Measurements from ENCODE around the gene MYO5B.

MYO5B gene

DNA sequence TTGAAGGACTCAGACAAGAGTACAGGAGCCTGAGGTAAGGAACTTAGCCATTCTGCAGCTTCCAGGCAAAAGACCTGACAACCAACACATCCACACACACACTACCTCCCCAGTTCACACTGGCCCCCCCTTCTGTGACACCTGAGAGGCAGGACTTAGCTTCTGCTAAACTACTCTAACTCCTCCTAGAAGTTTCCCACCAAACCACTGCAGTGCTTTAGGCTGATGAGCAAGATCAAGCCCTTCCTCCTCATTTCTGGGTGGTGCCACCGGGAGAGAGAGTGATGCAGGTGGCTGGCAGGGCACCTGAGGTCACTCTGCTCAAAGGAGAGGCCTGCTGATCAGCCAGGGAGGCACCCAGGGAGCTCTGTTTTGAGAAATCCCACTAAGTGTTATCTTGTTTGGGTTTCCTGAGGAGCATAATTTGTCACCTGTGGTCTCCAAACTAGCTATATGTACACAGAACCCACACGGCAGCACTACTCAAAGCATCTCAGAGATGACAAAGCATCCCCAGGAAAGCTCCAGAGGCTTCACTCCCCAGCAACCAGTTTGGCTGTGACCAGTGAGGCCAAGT lies 188.4 kb downstream of the MYO5B start:
- DNase-seq = no peak

GRCh38 chr18:50004013-50004412 lies 190.9 kb downstream of the MYO5B start:
- no peak for DNase-seq

DNA sequence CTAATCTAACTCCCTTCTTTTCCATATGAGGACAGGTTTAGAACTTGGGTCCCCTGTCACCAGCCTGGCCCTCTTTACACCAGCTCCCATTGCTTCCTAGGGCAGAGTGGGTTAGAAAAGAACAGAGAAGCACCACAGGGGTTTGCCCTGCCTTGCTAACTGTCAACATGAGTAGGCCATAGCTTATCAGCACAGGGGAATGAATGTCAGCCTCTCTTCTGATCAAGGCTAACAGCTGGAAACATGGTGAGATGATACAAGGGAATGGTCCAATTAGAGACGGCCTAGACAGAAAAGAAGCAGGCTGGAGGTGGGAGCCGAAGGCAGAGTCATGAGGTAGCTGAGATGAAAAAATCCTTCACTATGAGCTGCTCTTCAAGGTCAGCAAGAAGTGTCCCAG lies 192.2 kb downstream of the MYO5B start:
- DNase-seq = no peak

DNA sequence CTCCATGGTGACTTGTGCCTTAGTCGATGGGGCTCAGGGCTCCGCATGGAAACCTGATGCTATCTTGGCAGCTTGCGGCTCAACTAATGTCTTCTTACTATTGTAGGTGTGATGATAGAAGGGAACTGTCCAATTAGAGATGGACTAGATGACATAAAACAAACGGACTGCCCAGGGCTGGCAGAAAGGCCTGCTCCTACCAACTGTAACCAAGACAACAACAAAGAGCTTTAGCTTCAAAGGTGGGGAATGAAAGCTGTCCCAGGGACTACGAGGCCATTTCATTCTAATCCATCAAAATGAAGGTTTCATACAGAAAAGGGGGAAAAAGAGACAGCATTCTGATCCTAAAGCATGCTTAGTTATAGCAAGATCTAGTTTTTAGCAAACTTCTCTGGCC lies 194.7 kb downstream of the MYO5B start:
- no peak for DNase-seq

- DNase-seq = no peak
Measured at GRCh38 chr18:49999128-49999527, 195.8 kb downstream of the MYO5B start.

- no peak for DNase-seq
Measured at GRCh38 chr18:49997558-49997957, 197.4 kb downstream of the MYO5B start.

GRCh38 chr18:49994410-49994809 lies 200.5 kb downstream of the MYO5B start:
- DNase-seq = no peak

- no peak for DNase-seq
Measured at GRCh38 chr18:49993299-49993698, 201.6 kb downstream of the MYO5B start.

DNA sequence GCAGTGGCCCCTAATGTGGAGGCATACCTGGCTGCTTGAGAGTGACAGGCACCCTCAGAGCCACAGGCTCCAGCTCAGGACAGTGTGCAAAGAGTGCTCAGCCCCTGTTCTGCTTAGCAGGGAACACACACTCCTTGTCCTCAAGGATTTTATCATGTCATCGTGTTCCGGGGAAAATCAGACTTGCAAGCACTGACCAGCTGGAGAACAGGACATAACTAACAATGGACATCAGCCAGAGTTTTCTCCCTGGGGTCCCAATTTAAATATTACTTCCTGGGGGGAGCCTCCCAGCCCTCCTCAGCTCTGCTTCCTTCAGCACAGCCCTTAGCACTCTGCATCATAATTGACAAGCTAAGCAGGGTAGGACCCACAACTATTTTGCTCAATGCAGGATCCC lies 206.2 kb downstream of the MYO5B start:
- DNase-seq = no peak

GRCh38 chr18:49988101-49988500 lies 206.8 kb downstream of the MYO5B start:
- DNase-seq = no peak

DNA sequence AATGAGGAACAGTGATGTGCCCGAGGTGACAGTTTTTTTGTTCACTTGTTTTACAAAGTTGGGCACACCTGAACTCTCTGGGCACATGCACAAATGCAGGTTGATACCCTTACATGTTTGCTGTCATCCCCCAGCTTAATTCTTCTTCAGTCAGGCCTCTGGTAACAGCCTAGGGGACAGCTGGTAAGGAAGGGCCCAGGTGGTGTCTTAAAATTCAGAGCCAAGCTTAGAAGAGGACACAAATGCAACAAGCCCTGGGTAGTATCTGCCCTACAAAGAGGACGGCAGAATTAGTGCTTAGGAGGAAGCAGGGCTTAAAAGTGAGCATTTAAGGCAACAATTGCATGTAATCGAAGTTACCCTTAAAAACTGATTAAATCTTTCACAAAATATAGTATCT lies 209.7 kb downstream of the MYO5B start:
- no peak for DNase-seq

GRCh38 chr18:49980896-49981295 lies 214.1 kb downstream of the MYO5B start:
- no peak for DNase-seq

- DNase-seq = no peak
Measured at GRCh38 chr18:49976795-49977560, 218.0 kb downstream of the MYO5B start.

DNA sequence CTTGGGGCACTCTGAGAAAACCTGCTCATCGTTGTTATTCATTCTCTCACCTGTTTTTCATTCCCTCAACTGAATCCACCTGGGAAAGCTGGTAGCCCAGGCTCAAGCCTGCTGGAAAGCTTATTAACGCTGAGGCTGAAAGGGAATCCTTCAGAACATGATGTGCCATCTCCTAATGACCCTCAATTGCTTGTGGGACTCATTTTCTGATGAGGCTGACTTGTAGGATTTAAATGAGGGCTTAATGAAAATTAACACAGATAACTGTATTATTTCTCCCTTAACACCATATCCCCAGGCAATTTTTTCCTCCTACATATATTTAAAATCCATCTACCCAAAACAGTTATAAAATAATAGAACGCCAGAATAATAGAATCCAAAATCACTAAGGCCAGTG lies 218.9 kb downstream of the MYO5B start:
- DNase-seq = no peak

- no peak for DNase-seq
Measured at GRCh38 chr18:49974079-49974478, 220.9 kb downstream of the MYO5B start.

DNA sequence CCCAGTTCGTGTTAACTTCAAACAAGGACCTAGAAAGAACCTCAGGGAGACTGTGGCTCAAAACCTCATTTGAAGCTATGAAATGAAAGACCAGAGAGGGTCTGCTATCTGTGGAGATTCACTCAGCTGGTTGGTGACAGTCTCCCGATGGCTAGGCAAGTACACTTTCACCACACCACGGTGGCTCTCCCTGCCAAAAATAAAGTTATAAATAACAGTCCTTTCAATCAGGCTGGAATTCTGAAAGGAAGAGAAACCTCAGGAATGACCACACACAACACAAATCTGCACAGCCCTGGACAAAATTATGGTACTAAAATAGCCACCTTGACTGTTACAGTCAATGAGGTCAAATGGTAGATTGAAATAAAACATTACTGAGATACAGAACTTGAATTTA lies 221.4 kb downstream of the MYO5B start:
- no peak for DNase-seq

- DNase-seq = no peak
Measured at GRCh38 chr18:49972535-49972934, 222.4 kb downstream of the MYO5B start.

DNA sequence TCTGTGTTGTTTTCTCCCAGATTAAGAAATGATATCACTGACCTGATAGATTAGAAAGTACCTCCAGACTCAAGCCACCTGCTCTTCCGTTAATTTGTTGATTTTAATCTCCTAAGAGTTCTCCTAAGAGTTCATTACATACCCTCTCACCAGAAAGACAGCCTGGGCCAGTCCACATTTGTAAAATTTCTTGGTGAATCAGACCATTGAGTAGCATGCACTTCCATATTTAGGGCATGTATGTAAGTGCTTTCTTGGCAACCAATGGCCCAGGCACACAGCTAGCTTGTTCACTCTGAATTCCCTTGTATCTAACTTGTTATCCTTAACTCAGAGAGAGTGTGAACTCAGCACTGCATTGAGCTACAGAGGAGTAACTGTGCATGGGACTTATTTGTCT lies 223.5 kb downstream of the MYO5B start:
- no peak for DNase-seq

- no peak for DNase-seq
Measured at GRCh38 chr18:49970319-49970718, 224.6 kb downstream of the MYO5B start.

DNA sequence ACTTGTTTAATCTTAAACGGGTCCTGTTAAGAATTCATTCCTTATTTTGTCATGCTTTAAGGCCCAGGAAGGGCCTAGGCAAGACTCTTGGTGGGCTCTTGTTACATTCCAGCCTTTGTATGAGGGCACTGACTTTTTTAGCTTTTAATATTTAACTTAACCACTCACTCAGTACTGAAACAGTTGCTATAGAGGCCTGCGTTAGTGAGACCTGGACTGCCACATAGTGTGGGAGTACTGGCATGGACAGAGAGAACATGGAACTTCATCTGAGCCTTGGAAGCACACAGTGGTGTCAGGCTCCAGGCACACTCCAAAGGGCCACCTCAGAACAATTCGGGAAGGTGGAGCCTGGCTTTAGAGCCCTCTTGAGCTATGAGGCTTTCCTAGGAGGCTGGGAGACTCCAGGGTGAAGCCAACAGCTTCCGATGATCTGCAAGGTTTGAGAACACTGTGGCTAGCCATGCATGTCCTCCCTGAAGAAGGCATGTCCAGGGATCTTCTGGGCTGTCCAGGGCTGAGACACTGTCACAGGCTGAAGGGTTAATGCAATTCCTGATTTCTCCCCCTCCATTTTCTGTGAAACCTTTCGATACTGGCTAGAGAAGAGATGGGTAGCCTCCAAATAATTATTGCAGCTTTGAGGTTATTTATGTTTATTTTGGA lies 226.2 kb downstream of the MYO5B start:
- DNase-seq = no peak

DNA sequence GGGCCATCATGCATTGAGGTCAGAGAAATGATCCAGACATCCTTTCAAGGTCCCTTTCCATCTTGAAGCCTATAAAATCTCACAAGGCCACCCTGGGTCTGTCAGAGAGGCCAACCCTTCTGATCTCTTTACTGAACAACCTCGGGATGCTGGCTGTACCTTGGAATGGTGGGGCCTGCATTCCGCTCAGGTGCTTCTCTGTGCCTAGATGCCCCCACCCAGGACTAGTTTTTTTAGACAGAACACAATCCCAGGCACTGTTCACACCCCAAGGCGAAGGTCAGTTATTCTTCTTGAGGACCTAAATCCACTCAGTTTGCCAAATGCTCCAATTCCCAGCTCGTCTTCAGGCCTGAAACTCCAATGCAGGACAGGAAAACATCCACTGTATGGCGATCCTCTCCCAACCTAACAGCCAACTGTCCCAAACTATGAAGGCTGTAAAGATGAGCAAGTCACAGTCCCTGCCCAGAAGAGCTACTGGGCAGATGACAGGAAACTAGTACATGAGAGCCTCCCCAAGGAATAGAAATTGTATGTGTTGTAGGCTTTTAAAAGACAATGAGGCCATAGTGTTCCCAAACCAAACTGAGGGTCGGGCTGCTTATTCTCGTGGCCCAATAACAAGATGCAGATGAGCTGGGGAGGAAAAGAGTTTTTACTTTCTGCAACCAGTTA lies 227.2 kb downstream of the MYO5B start:
- DNase-seq = no peak

GRCh38 chr18:49967171-49967570 lies 227.8 kb downstream of the MYO5B start:
- no peak for DNase-seq

- no peak for DNase-seq
Measured at GRCh38 chr18:49966090-49966489, 228.9 kb downstream of the MYO5B start.

DNA sequence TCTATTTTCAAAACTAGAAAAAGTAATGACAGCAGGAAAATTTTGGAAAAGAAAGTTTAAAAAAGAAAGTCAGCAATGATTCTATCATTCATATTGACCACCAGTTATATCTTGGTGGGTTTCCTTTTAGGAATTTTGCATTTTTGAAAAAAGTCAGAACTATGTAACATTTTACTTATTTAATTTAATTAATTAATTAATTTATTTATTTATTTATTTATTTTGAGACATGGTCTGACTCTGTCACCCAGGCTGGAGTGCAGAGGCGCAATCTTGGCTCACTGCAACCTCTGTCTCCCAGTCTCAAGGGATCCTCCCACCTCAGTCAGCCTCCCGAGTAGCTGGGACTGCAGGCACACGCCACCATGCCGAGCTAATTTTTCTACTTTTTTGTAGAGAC lies 231.7 kb downstream of the MYO5B start:
- DNase-seq = no peak
